Glutamatergic neuron (in vitro differentiated cells): ENCODE results near the gene EIF2AK3. TPM values are rescaled to one million over a fixed set of nuclear protein-coding genes. Genes with fewer than 3 reads are reported as not detected.
"Not testable (repeated sequence)": the region's sequence is repeated elsewhere in the genome, so short reads cannot be mapped to it uniquely, and the experiment has no call there.

Experiments used
- DNase-seq: peaks from one replicate; pipeline ENCODE4 v3.0.0; 2022
- H3K27ac Mint-ChIP-seq: one replicate; pipeline ENCODE4 v1.8.0; 2020; ENCODE audit warnings: mild to moderate bottlenecking, mixed read lengths, inconsistent platforms; ENCODE audit not compliant: unreplicated experiment
- H3K27me3 Mint-ChIP-seq: one replicate; pipeline ENCODE4 v1.8.0; 2020; ENCODE audit warnings: mild to moderate bottlenecking, moderate library complexity, mixed read lengths, inconsistent platforms; ENCODE audit not compliant: unreplicated experiment
- H3K36me3 Mint-ChIP-seq: one replicate; pipeline ENCODE4 v1.8.0; 2020; ENCODE audit warnings: mild to moderate bottlenecking, mixed read lengths, inconsistent platforms; ENCODE audit not compliant: unreplicated experiment
- H3K4me1 Mint-ChIP-seq: one replicate; pipeline ENCODE4 v1.8.0; 2020; ENCODE audit warnings: mild to moderate bottlenecking, low read depth, mixed read lengths, inconsistent platforms; ENCODE audit not compliant: unreplicated experiment
- H3K4me3 Mint-ChIP-seq: one replicate; pipeline ENCODE4 v1.8.0; 2020; ENCODE audit warnings: mild to moderate bottlenecking, mixed read lengths, inconsistent platforms; ENCODE audit not compliant: unreplicated experiment
- H3K9me3 Mint-ChIP-seq: one replicate; pipeline ENCODE4 v1.8.0; 2020; ENCODE audit warnings: mild to moderate bottlenecking, moderate library complexity, mixed read lengths, inconsistent platforms; ENCODE audit not compliant: unreplicated experiment
- CTCF ChIP-seq: fragments of 200-600 bp; sonication (generic); IDR thresholded peaks from one replicate; pipeline ENCODE4 v1.5.0; 2021; ENCODE audit not compliant: partially characterized antibody, unreplicated experiment
- total RNA-seq: library from RNA; stranded (reverse); fragmentation: NEBNext Ultra II Directional; extraction: Animal tissue kit (Norgen Biotek cat#: 25700); gene quantifications from one replicate; pipeline ENCODE4 v1.2.1, GENCODE V29; 2021; ENCODE audit not compliant: unreplicated experiment

Gene EIF2AK3
- total RNA-seq, 1 donor from 2014 or later = 129 TPM

- Mint-ChIP-seq H3K9me3 (no peaks in the 10 kb centered on the region), H3K27me3 (no peaks in the 10 kb centered on the region), H3K36me3 (no peaks in the 10 kb centered on the region), H3K27ac (no peak overlapping the region), H3K4me1 (peaks cover 2% of the 10 kb centered on the region), H3K4me3 (no peak overlapping the region)
- no peak for DNase-seq
- no peak for TF ChIP-seq CTCF
Observed at GRCh38 chr2:88651646-88652045, 24.4 kb upstream of the EIF2AK3 start.

GRCh38 chr2:88645291-88645882 is 18.1 kb upstream of the EIF2AK3 start:
- H3K27me3 Mint-ChIP-seq, H3K4me1 Mint-ChIP-seq, H3K27ac Mint-ChIP-seq, DNase-seq, H3K4me3 Mint-ChIP-seq: not testable (repeated sequence)
- peaks cover 19% of the 10 kb centered on the region for H3K36me3 Mint-ChIP-seq
- H3K9me3 Mint-ChIP-seq = peaks cover 12% of the 10 kb centered on the region

- Mint-ChIP-seq H3K27ac (no peak overlapping the region), H3K4me1 (peaks cover 5% of the 10 kb centered on the region)
Observed at GRCh38 chr2:88642278-88642677, 15.0 kb upstream of the EIF2AK3 start.

GRCh38 chr2:88641330-88641729 is 14.1 kb upstream of the EIF2AK3 start:
- no peak for DNase-seq
- Mint-ChIP-seq H3K4me3 (no peak overlapping the region), H3K4me1 (peaks cover 5% of the 10 kb centered on the region), H3K36me3 (peaks cover 19% of the 10 kb centered on the region), H3K27me3 (peaks cover 3% of the 10 kb centered on the region), H3K9me3 (peaks cover 9% of the 10 kb centered on the region), H3K27ac (no peak overlapping the region)
- no peak for TF ChIP-seq CTCF

More at GRCh38 chr2:88642278-88642677, 15.0 kb upstream of the EIF2AK3 start:
- H3K27me3 Mint-ChIP-seq = peaks cover 3% of the 10 kb centered on the region
- H3K4me3 Mint-ChIP-seq = no peak overlapping the region
- peaks cover 19% of the 10 kb centered on the region for H3K36me3 Mint-ChIP-seq
- TF ChIP-seq CTCF = no peak
- no peak for DNase-seq
- peaks cover 12% of the 10 kb centered on the region for H3K9me3 Mint-ChIP-seq

GRCh38 chr2:88639865-88640264 is 12.6 kb upstream of the EIF2AK3 start:
- Mint-ChIP-seq H3K9me3 (peaks cover 7% of the 10 kb centered on the region), H3K4me1 (peaks cover 5% of the 10 kb centered on the region), H3K27me3 (peaks cover 1% of the 10 kb centered on the region), H3K4me3 (no peak overlapping the region), H3K27ac (no peak overlapping the region), H3K36me3 (peaks cover 16% of the 10 kb centered on the region)
- TF ChIP-seq CTCF = no peak
- no peak for DNase-seq
